Measurements from ENCODE around the gene ZNF333.

GRCh38 chr19:14649020-14649419, 40.8 kb upstream of the ZNF333 start:
- TF ChIP-seq CTCF (IDR thresholded peaks at IDR 0.05) (no peak), ZFX (IDR thresholded peaks at IDR 0.05; ENCODE audit: borderline replicate concordance) (no peak)

Data from 22Rv1 (cell line).